ENCODE data around the gene HMGB4.

The HMGB4 gene

DNA sequence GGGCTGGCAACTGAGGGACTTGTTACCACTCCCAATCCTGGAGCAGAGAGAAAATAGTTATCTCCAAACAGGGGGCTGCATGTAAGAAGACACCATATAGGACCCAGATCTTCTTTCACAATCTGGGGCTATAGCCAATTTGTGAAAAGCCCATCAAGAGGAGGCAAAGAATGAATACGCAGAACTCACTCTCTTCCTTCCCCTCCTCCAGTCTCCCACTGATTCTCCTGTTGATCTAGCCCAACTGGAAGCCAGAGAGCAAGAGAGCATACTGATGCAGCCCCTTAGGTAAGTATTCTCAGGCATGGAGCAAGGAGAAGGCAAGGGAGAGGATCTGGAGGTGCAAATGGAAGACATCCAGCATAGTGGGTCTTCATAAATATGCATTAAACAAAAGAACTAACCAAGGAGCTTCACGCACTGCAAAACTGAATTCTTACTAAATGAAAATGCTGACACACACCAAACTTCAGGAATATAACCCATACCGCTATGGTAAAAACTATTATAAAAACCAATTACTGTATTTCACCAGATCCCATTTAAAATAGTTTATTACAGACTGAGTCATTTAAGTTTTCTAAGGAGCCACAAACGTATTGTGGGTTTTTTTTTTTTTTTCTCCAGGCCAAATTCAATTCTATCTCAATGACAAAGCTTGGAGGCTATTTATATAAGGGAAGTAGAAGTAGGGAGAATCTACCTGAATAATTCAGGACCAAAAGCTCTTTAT lies 15.5 kb upstream of the HMGB4 start:
- DNase-seq (ENCODE audit: low spot score) = no peak

GRCh38 chr1:33849211-33849610 lies 14.7 kb upstream of the HMGB4 start:
- no peak for DNase-seq (ENCODE audit: low spot score)

DNA sequence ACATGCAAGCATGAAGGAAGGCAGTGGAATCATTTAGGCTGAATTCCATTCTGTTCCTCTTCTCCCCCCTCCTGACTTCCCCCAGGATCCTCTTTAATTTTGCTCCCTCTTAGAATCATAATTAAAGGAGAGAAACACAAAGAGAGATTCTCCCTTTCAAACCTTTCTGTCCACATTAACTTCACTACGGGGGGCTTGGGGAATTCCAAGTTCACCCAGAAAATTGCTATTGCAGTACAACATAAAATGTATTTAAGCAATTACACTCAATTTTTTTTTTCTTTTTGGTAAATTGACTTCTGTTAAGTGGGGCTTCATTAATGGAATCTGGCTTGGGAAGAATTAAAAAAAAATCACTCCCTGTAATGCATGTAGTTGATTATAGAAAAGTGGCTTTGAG lies 13.4 kb upstream of the HMGB4 start:
- no peak for DNase-seq (ENCODE audit: low spot score)

DNA sequence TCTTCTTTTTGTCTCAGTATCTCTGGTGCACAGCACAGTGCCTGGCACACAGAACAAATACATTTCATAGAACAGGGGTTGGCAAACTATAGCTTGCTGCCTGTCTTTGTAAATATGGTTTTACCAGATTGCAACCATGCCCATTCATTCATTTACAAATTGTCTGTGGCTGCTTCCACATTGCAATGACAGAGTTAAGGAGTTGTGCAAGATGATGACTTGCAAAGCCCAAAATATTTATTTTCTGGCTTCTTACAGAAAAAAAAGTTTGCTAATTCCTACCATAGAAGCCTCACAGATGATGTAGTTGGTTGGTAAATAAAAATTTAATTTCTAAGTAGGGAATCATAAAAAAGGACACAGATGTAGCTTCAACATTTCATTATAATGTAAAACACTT lies 11.2 kb upstream of the HMGB4 start:
- DNase-seq (ENCODE audit: low spot score) = no peak

DNA sequence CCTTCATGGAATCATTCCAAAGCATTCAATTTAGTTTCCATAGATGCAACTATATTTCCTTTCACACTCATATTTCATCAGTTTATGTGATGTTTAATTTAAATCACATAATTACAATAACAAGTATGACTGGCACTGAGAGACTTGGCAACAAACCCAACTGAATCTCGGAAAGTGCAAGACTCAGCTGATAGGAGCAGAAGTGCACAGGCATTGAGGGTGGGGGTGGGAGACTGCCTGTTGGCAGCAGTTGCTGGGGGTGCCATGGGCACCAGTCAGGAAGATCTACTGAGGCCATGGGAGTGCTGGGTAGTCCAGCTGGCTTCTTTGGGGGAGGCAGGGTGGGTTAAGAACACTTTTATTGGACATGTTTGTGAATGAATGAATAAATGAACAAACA lies 10.4 kb upstream of the HMGB4 start:
- no peak for DNase-seq (ENCODE audit: low spot score)

DNA sequence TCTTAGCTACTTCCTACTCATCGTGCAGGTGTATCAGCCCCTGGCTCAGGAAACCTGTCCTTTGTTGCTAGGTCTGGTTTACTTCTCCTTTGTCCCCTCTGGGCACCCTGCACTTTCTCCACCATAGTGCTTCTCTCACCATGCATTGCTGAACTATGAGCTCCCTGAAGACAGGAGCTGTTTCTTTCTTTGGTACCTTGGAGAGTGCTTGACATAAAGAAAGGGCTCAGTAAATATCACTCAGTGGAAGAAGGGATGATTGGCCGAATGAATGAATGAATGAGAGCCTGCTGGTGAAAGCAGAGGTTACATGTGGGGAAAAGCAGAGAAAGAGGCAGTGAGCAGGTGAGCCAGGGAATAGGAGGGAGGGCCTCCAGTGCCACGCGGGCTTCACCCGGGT lies 9.8 kb upstream of the HMGB4 start:
- DNase-seq (ENCODE audit: low spot score) = no peak

GRCh38 chr1:33860671-33861070 lies 3.2 kb upstream of the HMGB4 start:
- DNase-seq (ENCODE audit: low spot score) = no peak

- no peak for DNase-seq (ENCODE audit: low spot score)
Measured at GRCh38 chr1:33864460-33865389, 846 bp downstream of the HMGB4 start.

DNA sequence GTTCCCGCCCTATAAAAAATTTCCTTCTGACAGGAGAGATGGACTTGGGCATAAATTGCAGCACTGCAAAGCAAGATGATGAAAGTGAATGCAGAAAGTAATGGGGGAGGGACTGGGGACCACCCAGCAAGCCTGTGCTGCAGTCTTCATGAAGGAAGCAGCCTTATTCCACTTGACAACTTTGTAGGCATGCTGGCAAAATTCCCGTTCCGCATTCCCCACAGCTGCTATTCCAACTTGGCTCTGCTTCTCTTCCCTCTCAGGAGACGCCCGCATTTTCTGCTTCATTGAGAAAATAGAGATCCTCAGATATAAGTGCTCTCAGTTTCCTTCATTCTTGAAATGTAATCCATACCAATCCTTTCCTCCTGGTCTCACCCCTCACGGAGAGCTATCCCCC lies 2.4 kb downstream of the HMGB4 start:
- DNase-seq (ENCODE audit: low spot score) = no peak

DNA sequence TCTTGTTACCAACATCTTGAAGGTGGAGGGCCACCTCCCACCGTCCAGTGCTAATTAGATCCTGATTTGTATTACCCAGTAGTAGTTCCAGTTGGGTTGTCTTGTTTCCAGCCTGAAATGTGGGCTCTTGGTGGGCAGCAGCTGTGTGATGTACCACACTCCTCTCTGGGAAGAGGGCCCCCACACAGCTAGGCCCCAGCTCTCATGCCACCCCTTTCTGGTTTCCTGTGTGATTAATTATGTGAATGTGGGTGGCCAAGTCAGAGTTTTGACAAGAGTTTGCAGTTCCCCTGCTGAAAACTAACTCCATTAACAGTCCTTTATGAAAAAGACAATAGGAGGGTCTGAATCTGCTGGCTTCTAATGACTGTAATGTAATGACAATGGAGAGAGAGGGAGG lies 3.8 kb downstream of the HMGB4 start:
- no peak for DNase-seq (ENCODE audit: low spot score)

GRCh38 chr1:33872275-33872674 lies 8.4 kb downstream of the HMGB4 start:
- DNase-seq (ENCODE audit: low spot score) = no peak

- no peak for DNase-seq (ENCODE audit: low spot score)
Measured at GRCh38 chr1:33872683-33873082, 8.8 kb downstream of the HMGB4 start.

DNA sequence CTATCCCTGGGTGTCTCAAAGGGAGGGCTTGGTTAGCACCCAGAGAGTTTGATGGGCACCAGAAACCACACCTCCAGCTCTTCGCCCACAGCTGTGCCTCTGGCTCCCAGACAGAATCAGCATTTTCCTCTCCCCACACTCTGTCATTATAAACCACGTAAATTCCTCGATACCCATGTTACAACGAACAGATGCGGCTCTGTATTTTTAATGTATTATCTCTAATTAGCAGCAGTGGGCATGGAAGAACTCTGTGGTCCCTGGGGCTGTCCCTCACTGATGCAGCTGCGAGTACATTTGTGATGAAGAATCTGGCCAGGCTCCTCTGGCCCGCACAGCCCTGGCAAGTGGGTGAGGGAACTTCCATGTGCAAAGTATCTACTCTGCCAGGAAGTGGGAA lies 10.8 kb downstream of the HMGB4 start:
- no peak for DNase-seq (ENCODE audit: low spot score)

- DNase-seq (ENCODE audit: low spot score) = no peak
Measured at GRCh38 chr1:33875862-33876261, 12.0 kb downstream of the HMGB4 start.

DNA sequence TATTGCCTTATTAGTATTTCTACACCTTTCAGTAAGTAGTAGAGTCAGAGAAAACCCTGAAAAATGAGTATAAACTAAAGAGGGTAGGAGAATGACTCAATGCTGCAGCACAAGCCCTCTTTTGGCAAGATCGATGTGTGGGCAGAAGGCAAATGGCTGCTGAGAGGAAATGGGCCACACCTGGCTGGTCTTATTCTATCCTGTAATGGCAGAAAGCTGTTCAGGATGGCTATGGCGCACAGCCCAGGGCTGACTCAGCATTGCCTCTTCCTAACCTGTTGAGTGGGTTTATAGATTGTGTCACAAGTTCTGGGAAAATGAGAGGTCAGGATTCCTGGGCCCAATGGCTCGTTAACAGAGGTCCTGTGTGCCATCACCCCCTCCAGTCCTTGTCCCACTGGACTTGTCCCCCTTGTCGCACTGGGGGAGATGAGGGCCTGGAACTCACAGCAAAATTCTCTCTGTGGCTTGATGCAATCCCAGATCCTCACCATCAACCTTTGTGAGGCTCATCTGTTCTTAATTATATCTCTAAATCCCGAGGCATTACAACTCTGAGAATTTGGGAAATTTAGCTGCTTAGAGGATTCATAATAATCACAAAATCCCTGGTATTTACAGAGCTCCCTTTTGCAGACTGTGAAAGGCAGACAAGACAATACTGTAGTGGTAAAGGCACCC lies 13.2 kb downstream of the HMGB4 start:
- DNase-seq (ENCODE audit: low spot score) = no peak

GRCh38 chr1:33878392-33878791 lies 14.5 kb downstream of the HMGB4 start:
- DNase-seq (ENCODE audit: low spot score) = no peak

GRCh38 chr1:33880305-33880704 lies 16.4 kb downstream of the HMGB4 start:
- no peak for DNase-seq (ENCODE audit: low spot score)

DNA sequence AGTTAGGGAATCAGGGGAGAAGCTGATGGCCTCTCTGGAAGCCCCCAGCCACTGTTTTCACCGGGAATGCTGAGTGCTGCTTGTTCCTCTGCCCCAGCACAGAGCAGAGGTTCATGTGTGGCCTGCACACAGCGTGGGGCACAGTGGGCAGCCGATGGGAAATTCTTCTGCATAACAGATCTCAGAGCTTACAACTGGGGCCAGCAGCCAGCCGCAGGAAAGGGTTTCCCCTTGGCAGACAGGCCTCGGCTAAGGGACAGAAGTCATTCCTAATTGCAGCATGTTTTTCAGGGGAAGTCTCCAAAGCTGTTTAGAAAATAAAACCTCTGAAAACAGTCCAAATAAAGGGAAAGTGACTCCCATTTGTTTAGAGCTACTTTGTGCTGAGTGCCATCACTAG lies 22.6 kb downstream of the HMGB4 start:
- DNase-seq (ENCODE audit: low spot score) = no peak

DNA sequence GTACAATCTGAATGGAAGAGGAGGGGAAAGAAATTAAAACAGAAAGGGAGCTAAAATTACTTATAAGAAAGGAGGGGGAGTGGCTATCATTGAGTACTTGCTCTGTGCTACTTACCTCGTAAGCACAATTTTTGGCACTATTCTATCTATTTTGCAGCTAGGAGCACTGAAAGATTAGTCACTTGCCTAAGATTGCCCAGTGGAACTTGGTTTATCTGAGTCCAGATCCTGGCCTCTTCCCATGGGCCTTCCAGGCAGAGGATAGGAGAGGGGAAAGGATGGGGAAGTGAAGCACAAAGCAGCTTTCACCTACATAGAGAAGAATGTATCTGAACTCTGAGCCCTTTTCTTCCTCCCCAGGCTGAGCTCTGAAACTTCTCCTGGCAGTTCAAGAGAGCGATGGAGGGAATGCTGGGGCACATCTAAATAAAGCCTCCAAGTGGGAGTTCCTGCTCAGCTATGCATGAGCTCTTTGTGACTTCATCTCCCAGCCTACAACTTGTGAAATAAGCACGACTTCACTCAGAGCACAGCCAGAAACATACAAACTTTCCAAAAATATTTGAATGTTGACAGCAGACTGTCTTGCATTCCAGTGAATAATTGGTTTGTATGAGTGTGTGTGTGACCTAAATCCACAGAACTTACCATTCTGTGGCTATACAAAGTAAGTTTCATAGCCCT lies 29.4 kb downstream of the HMGB4 start:
- no peak for DNase-seq (ENCODE audit: low spot score)

GRCh38 chr1:33895396-33895795 lies 31.5 kb downstream of the HMGB4 start:
- no peak for DNase-seq (ENCODE audit: low spot score)

- DNase-seq (ENCODE audit: low spot score) = no peak
Measured at GRCh38 chr1:33895976-33896375, 32.1 kb downstream of the HMGB4 start.

DNA sequence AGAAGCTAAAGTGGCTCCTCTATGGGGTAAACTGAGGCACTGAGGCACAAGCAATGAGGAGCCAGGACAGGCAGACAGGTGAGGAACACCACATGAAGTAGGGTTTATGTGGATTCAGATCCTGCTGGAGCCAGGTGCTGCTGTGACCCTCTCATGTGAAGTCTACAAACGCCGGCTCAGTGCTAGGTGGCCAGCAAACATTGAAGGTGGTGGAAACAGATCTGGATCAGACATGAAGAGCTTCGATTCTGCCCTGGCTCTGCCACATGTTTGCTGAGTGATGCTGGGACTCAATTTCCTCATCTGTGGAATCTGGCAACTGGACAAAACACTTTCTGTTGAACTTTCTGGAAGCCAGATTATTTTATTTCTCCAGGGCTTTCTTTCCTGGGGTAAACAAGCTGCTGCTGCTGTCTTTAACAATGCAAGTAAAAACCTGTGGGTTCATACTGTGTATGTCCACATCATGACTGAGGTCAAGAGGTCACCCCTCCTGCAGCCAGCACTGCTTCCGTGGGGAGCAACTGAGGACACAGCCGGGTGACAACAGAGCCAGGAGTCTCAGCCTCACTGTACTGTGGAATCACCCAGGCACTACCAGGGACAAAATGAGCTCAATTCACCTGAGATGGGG lies 33.3 kb downstream of the HMGB4 start:
- DNase-seq (ENCODE audit: low spot score) = no peak
